HG03135 (cell line): ENCODE measurements around the gene NDUFB4.
"Not testable (repeated sequence)": the region's sequence is repeated elsewhere in the genome, so short reads cannot be mapped to it uniquely, and the experiment has no call there.

Source experiments
- ATAC-seq: cut with Tn5 transposase; IDR thresholded peaks from one replicate; pipeline ENCODE4 v1.9.1; 2021; ENCODE audit warnings: mild to moderate bottlenecking, moderate library complexity; ENCODE audit not compliant: unreplicated experiment

The NDUFB4 gene

DNA sequence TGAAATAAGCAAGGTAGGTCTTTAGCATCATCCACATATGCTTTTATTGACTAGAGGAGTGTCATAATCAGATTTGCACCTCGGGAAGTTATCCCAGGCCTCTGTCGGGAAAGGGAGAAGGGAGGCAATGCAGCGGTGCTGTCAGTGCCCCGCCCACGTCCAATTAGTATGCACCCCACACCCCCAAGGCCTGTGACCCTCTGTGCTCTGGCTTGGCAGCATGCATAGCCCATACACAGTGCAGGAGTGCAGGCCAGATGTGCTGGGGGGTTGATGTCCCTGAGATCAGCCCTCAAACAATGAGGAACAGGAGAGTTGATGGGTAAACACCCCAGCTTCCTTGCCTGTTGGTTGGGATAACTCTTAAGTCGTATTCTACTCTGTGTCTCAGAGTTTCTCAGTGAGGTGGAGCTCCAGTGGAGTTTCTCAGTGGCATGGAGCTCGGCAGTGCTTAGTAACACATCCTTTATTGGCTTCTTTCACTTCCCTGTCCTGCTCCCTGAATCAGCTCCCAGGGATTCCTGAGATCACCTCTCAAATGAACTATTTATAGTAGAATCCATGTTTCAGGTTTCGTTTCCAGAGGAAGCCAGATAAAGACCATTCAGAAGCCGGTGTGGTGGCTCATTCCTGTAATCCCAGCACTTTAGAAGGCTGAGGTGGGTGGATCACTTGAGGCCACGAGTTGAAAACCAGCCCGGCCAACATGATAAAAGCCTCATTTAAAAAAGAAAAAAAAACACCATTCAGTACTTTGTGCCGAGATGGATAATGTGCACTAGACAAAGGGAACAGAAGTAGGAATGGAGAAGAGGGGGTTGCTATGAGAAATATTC lies 26.7 kb upstream of the NDUFB4 start:
- ATAC-seq, result no peak

DNA sequence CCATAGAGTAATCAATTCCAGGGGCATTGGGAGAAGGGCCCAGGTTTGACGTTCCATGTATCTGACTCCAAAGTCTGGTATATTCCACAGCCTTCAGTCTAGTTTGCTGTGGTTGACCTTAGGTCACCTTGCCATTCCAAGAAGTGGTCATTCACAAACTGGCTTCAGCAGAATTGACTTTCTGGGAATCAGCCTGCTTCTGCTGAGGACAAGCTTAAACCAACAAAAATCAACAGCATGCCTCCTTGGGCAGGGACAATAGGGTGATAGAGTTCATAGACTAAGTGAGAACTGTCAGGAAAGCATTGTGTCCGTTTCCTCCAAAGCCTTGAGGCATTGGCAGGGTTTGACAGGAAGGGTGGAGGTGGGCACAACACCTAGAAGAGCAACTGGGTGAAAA lies 24.1 kb upstream of the NDUFB4 start:
- ATAC-seq, result no peak

DNA sequence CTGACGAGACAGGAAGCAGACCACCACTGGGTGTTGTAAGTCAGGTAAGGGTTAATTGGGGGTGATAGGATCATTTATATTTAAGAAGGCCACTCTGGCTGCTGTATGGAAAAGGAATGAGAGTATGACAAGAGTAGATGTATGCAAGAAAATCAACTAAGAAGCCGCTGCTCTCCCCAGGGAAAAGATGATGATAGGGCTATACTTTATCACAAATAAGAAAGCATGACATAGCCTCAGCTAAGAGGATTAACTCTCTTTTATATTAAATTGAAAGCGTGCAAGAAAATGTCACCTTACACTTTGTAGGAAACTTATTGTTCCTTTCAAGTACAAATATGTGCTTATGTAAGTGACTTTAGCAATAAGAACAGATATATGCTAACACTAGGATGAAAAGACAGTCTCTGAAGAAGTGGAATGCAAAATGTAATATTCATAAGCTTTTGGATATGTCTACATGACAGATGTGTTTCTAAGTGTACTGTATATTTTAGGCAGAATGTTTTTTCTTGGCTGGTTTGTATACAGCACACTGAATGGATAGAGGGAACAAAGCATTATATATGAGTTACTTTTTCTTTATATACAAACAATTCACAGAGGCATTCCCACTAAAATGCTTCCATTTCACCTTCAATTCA lies 8.7 kb upstream of the NDUFB4 start:
- ATAC-seq, result no peak

DNA sequence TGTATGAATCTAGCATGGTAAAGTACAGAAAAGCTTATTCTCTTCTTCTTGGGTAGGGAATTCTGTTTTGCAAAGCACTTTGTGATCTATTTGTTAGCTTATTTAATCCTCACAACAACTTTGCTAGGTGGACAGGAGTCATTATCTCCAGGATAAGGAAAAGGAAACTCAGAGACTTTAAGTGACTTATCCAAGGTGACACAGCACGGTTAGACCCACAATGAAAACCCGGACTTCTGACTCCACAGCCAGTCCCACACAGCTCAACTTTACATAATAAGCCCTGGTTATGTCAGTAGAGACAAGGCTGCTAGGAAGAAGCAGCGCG lies 384 bp upstream of the NDUFB4 start:
- ATAC-seq, result no peak

DNA sequence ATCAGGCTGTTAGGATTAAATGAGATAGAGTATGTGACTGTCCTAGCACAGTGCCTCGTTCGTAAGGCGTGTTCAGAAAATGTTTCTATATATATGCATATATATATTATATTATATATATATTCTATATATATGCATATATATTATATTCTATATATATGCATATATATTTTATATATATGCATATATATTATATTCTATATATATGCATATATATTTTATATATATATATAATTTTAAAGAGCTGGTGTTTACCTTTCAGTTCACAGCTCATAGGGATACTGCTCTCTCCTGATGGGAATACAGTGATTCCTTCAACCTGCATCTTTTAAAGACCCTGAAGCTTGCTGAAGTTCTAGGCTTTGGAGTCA lies 702 bp downstream of the NDUFB4 start:
- no peak for ATAC-seq

DNA sequence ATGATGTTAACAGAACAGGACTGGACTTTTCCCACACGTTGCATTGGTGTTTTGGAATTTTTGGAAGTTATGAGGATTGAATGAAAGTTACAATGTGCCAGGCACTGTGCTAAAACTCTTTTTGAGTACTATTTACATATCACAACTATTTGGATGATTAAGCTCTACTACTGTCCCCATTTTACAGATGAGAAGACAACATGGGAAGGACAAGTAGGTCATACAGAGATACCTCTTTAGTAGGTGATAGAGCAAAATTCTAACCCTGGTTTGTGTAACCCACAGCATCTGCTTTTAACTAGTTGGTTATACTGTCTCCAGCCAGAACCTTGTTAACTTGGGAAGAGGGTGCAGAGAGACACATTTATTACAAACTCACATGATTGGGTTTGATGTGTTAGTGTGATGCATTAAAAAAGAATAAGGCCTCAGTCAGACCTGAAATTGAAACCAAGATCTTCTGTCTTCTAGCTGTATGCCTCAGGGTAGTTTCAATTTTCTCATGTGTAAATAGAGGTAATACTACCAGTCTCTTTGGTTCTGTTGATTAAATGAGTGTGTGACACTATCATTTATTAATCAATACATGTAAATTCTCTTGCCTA lies 1.4 kb downstream of the NDUFB4 start:
- peak; percentile 52 for ATAC-seq

DNA sequence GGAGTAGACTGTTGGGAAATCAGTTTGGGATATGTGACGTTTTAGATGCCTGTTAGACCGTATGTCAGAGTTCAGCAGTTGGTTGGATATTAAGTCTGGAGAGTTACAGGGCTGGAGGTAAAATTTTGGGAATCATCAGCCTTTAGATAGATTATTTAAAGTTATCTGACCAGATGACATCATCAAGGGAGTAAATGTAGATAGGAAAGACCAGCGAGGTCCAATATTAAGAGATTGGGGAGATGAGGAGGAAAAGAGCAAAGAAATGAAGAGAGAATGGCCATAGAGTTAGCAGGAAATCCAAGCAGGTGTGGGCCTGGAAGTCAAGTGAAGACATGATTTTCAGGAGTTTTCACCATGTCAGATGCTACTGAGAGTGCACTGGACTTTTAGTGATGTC lies 3.1 kb downstream of the NDUFB4 start:
- ATAC-seq, result no peak

DNA sequence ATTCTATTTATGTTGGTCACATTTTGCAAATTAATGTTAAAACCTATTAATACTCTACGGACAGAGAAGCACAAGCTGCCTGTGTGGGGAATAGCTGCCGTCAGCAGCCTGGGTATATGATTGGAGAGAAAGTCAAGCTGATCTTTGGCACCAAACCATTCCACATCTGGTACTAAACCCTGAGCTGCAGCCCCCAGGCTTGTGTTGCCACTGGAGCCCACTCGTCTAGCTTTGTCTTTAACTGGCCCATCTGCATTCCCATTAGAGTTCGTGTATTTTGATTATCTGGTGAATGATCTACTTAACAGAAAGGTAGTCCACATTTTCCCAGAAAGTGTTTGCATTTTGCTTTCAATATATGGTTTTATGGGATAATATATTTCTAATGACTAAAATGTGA lies 5.4 kb downstream of the NDUFB4 start:
- no peak for ATAC-seq

DNA sequence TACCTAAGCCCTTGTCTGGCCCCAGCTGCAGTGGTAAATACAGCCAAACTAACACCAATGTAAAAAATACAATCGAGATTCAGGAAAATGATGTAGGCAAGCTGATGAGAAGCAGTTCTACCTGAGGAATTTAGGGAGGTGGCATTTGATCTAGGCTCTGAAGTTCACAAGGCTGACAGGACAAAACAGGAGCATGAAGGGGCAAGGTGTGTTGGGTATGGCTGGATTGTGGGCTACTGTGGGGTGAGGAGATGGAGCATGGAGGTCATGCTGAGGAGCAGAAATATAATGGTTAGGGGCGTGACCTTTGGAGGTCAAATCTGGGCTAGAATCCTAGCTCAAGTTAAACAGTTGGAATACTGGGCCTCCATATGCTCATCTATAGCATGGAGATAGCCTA lies 6.5 kb downstream of the NDUFB4 start:
- ATAC-seq, result no peak

DNA sequence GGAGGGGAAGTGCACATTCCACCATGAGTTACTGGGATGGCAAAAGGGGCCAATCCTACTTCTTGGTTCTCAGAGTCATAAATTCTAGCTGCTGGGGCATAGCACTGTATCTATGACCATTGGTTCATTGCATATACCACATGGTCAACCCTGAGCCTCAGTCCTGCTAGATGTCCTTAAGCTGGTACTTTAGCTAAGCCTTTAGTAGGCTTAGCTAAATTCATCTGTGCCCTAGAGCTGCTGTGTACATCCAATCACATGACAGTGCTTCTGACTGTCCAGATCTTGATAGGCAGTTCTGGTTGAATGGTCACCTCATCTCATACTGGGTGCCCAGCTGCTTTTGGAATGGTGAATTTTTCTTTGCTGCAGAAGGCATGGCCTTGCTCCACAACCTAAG lies 8.2 kb downstream of the NDUFB4 start:
- ATAC-seq, result no peak

DNA sequence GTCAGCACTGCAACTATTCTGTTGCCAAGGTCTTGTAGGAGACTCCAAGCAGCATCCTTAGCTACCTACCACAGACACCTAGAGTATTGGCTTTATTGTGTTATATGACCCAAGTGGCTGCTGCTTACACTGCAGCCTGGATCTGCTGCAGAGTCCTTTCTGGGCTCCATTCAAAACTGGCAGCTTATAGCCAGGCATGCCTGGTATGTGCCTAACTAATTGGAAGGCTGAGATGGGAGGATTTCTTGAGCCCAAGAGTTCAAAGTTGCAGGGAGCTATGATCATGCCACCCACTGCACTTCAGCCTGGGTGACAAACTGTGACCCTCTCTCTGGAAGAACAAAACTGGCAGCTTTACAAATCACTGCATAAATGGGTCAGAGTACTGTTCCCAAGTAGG lies 8.6 kb downstream of the NDUFB4 start:
- no peak for ATAC-seq

DNA sequence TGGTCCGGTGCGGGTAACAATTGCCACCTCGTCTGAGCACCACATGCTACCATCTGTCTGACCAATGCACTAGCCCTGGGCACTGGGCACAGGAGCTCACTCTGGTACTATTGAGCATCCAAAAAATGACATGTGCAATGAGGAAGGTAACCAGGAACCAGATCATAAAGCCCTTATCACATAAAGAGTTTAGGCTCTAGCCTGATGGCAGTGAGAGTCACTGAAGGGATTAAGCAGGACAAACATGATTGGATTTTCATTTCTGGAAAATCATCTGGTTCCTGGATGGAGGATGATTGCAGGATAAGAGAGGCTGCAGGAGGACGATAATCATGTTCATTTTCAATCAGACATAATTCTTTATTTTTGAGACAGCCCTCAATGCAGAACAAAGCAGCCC lies 12.4 kb downstream of the NDUFB4 start:
- no peak for ATAC-seq

DNA sequence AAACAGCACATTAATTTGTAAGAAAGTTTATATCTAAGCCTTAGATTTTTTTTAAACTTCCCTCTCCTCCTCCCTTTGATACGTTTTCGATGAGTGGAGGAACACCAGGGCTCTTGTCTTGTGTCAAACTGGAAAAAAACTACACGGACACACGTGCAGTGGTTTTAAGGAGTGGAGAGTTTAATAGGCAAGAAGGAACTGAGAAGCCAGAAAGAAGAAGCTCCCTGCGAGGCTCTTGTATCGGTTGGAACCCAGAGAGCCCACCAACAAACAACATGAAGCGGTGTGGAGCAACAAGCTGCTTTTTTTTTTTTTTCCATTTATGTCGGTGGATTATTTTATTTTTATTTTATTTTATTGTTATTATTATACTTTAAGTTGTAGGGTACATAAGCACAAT lies 18.6 kb downstream of the NDUFB4 start:
- ATAC-seq, result no peak

DNA sequence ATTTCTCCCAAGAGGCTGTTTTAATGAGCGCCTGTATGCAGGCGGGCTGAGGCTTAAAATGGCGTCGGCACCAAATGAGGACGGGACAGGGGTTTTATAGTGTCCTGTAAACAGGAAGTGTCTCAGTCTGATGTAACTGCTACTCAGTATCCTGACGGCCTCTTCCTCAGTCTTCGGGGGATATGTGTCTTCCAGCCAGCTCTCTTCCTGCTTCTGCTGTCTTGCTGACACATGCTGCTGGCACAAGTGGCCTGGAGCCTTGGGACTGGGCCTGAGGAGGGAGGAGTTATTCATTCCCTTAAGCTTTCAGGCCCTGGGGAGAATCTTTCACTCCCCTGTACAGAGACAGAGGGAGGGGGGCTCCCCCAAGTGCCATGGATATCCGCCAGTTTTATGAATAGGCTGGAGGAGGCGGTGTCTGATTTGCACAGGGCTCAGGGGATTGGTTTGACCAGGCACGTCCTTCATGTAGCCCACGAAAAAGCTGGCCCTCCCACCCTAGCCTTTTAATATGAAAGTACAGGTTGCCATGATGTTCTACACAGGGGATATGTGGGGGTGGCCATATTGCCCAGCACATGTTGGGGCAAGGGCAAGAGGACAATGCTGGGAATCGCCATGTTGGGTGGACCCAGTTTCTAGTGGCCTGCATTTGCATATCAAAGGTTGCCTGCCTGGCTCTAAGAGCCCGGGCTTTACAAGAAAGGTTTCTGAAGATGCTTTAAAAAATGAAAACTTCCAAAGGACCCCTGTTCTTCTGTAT lies 19.9 kb downstream of the NDUFB4 start:
- no peak for ATAC-seq

DNA sequence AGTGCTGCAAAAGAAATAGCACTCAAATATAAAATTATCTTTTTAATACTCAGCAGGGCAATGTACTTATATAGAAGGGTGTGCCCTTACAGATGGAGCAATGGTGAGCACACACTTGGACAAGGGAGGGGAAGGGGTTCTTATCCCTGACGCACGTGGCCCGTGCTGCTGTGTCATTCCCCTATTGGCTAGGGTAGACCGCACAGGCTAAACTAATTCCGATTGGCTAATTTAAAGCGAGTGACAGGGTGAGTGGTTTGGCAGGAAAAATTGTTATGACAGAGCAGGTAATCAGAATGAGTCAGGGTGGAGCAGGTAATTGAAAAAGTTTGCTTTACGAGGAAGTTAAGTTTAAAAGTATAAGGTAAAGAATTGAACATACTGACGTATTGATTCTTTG lies 20.6 kb downstream of the NDUFB4 start:
- ATAC-seq, result not testable (repeated sequence)

DNA sequence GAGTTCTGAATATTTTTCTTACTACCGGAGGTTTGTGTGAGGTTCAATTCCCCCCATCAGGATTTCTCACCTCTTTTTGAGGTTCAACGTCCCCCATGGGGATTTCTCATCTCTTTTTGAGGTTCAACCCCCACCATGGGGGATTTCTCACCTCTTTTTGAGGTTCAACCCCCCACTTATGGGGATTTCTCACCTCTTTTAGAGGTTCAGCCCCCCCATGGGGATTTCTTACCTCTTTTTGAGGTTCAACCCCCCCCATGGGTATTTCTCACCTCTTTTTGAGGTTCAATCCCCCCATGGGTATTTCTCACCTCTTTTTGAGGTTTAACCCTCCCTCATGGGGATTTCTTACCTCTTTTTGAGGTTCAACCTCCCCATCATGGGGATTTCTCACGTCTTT lies 26.3 kb downstream of the NDUFB4 start:
- no peak for ATAC-seq

DNA sequence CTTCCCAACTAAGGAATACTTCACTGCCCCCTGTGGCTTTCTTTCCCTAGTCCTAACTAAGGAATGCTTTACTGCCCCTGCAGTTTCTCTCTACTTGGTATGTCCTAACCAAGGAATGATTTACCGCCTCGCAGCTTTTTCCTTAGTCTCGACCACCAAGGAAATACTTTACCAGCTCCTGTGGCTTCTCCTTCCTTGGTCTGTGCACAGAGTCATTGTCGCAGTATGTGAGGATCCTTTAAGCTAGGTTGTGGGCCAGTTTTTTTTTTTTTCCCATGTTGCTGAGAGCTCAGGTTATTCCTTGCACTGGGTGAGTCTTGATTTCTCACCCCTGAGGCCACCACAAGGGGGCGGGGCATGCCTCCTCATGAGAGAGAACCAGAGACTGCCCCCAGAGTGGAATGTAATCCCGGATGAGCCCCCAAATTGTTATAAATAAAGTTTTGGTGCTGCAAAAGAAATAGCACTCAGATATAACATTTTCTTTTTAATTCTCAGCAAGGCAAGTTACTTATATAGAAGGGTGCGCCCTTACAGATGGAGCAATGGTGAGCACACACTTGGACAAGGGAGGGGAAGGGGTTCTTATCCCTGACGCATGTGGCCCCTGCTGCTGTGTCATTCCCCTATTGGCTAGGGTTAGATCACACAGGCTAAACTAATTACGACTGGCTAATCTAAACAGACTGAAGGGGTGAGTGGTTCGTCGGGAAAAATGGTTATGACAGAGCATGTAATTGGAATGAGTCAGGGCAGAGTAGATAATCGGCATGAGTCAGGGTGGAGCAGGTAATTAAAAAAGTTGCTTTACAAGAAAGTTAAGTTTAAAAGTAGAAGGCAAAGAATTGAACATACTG lies 27.0 kb downstream of the NDUFB4 start:
- no peak for ATAC-seq

DNA sequence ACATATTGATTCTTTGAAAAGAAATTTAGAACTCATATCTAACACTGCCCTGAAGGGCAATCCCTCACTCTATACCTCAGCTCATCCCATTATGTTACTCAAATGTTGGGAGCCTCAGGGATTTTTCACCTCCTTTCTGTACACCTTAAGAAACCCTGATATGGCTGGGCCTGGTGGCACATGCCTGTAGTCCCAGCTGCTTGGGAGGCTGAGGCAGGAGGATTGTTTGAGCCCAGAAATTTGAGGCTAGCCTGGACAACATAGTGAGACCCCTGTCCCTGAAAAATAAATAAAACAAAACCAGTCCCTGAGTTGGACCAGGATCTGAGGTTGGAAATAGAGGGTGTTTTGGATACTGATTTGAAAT lies 27.6 kb downstream of the NDUFB4 start:
- no peak for ATAC-seq

DNA sequence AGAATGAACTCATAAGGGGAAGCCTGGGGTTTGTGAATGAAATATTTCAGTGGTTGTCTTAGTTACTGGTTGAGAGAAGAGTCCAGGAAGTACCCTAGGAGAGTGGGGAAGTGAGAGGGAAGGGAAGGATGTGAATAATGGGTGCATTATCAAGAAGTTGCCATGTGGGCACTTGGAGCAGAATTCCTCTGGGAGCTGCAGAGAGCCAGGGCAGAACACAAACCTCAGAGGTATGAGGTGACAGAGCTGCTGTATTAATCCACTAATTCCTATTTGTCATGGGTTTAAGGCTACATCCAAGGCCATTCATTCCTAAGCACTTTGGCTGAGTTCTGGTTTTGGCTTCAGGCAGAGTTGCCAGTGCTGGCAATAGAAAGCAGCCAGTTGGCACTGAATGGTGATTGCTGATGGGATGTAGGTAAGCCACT lies 29.0 kb downstream of the NDUFB4 start:
- no peak for ATAC-seq

DNA sequence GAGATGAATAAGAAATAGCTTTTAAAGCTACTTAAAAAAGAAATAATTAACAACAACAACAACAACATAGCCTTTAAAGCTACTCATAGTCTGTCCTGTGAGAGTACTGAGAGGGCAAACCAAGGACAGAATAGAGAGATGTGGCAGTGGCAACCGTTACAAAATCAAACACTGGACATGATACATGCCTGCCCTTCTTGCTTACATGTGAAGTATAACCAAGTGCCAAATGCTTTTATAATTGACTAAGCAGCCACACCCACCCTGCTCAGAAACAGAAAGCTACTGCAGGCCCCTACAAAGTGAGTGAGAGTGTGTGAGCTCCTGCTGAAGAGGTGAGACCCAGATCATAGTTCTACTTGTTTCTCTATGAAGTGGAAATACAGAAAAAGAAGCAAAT lies 38.4 kb downstream of the NDUFB4 start:
- ATAC-seq, result no peak
